GM23338 (cell line): ENCODE results near the gene TLE3. TPM values are rescaled to one million over a fixed set of nuclear protein-coding genes. Genes with fewer than 3 reads are reported as not detected.

Experiments used
- ATAC-seq: fragments of 200-7000 bp; cut with Tn5 transposase; 3 replicates; pipeline ENCODE4 v1.9.1; 2020
- DNase-seq: peaks from one replicate; pipeline ENCODE4 v3.0.0-alpha.2; 2015; ENCODE audit warnings: low spot score
- H2AFZ ChIP-seq: fragments of 200-600 bp; sonication (generic); 2 replicates; pipeline ENCODE4 v1.8.0; 2016; ENCODE audit warnings: antibody characterized with exemption, mild to moderate bottlenecking, moderate library complexity
- H3F3A ChIP-seq: fragments of 200-600 bp; sonication (generic); replicated peaks from 2 replicates; pipeline ENCODE4 v1.8.0; 2017; ENCODE audit warnings: antibody characterized with exemption, mixed run types, low read depth
- H3K27ac ChIP-seq: fragments of 200-600 bp; sonication (generic); 2 replicates; pipeline ENCODE4 v1.6.1; 2016; ENCODE audit warnings: low read depth
- H3K27me3 ChIP-seq: fragments of 200-600 bp; sonication (generic); 2 replicates; pipeline ENCODE4 v1.8.0; 2016; ENCODE audit warnings: mild to moderate bottlenecking, mixed run types, moderate library complexity; ENCODE audit not compliant: insufficient read depth
- H3K36me3 ChIP-seq: fragments of 200-600 bp; sonication (generic); 2 replicates; pipeline ENCODE4 v1.8.0; 2016; ENCODE audit warnings: mild to moderate bottlenecking; ENCODE audit not compliant: insufficient read depth
- H3K4me1 ChIP-seq: fragments of 200-600 bp; sonication (generic); 2 replicates; pipeline ENCODE4 v1.8.0; 2016; ENCODE audit warnings: mild to moderate bottlenecking, moderate library complexity; ENCODE audit not compliant: insufficient read depth
- H3K4me2 ChIP-seq: fragments of 200-600 bp; sonication (generic); 2 replicates; pipeline ENCODE4 v1.7.1; 2017; ENCODE audit warnings: mixed run types
- H3K4me3 ChIP-seq: fragments of 200-600 bp; sonication (generic); 2 replicates; pipeline ENCODE4 v1.6.1; 2016; ENCODE audit warnings: mixed run types
- H3K79me2 ChIP-seq: fragments of 200-600 bp; sonication (generic); replicated peaks from 2 replicates; pipeline ENCODE4 v1.8.0; 2017; ENCODE audit warnings: mild to moderate bottlenecking; ENCODE audit not compliant: insufficient read depth
- H3K9me2 ChIP-seq: fragments of 200-600 bp; sonication (generic); 2 replicates; pipeline ENCODE4 v1.8.0; 2017; ENCODE audit not compliant: insufficient read depth
- H4K20me1 ChIP-seq: fragments of 200-600 bp; sonication (generic); replicated peaks from 2 replicates; pipeline ENCODE4 v1.8.0; 2017; ENCODE audit warnings: mild to moderate bottlenecking; ENCODE audit not compliant: insufficient read depth
- H3K27ac Mint-ChIP-seq: 2 replicates; pipeline ENCODE4 v1.8.0; 2020; ENCODE audit warnings: inconsistent platforms, mild to moderate bottlenecking, moderate library complexity, mixed read lengths
- H3K27me3 Mint-ChIP-seq: 3 replicates; pipeline ENCODE4 v1.8.0; 2022; ENCODE audit warnings: low read depth, mild to moderate bottlenecking, moderate library complexity, mixed read lengths, inconsistent platforms; ENCODE audit not compliant: insufficient read depth, poor library complexity
- H3K36me3 Mint-ChIP-seq: 3 replicates; pipeline ENCODE4 v1.8.0; 2021; ENCODE audit warnings: low read depth, mild to moderate bottlenecking, inconsistent platforms, moderate library complexity, mixed read lengths
- H3K4me1 Mint-ChIP-seq: 3 replicates; pipeline ENCODE4 v1.8.0; 2020; ENCODE audit warnings: mild to moderate bottlenecking, inconsistent platforms, mixed read lengths
- H3K4me3 Mint-ChIP-seq: 3 replicates; pipeline ENCODE4 v1.8.0; 2021; ENCODE audit warnings: moderate library complexity, mild to moderate bottlenecking, inconsistent platforms, mixed read lengths
- H3K9me3 Mint-ChIP-seq: 3 replicates; pipeline ENCODE4 v1.8.0; 2020; ENCODE audit warnings: moderate library complexity, mild to moderate bottlenecking, inconsistent platforms, mixed read lengths
- CREB1 ChIP-seq: fragments of 250-450 bp; sonication (Bioruptor Pico); IDR thresholded peaks from 2 replicates; pipeline ENCODE4 v1.5.0; 2020; ENCODE audit warnings: low read depth, mild to moderate bottlenecking, moderate library complexity
- CTCF ChIP-seq, 2 experiments: fragments of 200-600 bp in 1 of 2; sonication (generic) in 1 of 2; conservative IDR thresholded peaks; 2 replicates each; pipeline versions ENCODE4 v1.5.1 to v1.6.1; 2016 to 2017; ENCODE audit warnings: antibody characterized with exemption in 2 of 2, low read depth in 2 of 2, mild to moderate bottlenecking in 2 of 2, moderate library complexity in 1 of 2
- EZH2 ChIP-seq: fragments of 200-600 bp; sonication (generic); IDR thresholded peaks from one replicate; pipeline ENCODE4 v1.8.0; 2017; ENCODE audit warnings: antibody characterized with exemption, mild to moderate bottlenecking, low read depth; ENCODE audit not compliant: unreplicated experiment
- EZH2phosphoT487 ChIP-seq: fragments of 200-600 bp; sonication (generic); IDR thresholded peaks from one replicate; pipeline ENCODE4 v1.8.1; 2018; ENCODE audit warnings: antibody characterized with exemption; ENCODE audit not compliant: unreplicated experiment
- NANOG ChIP-seq: IDR thresholded peaks from 2 replicates; pipeline ENCODE4 v1.6.1; 2016; ENCODE audit warnings: antibody characterized with exemption, borderline replicate concordance
- POLR2AphosphoS5 ChIP-seq: IDR thresholded peaks from 2 replicates; pipeline ENCODE4 v1.6.1; 2016; ENCODE audit warnings: antibody characterized with exemption, low read depth
- STAT1 ChIP-seq: IDR thresholded peaks from one replicate; pipeline ENCODE4 v1.6.1; 2016; ENCODE audit warnings: antibody characterized with exemption; ENCODE audit not compliant: unreplicated experiment
- ZNF114 ChIP-seq: fragments of 250-450 bp; sonication (Bioruptor Pico); IDR thresholded peaks from 2 replicates; pipeline ENCODE4 v1.5.0; 2020; ENCODE audit warnings: mild to moderate bottlenecking, moderate library complexity
- ZNF331 ChIP-seq: fragments of 250-450 bp; sonication (Bioruptor Pico); IDR thresholded peaks from 2 replicates; pipeline ENCODE4 v1.5.0; 2020; ENCODE audit warnings: low read depth, mild to moderate bottlenecking, moderate library complexity
- ZNF462 ChIP-seq: fragments of 250-450 bp; sonication (Bioruptor Pico); IDR thresholded peaks from 2 replicates; pipeline ENCODE4 v1.5.0; 2020; ENCODE audit warnings: mild to moderate bottlenecking, moderate library complexity
- polyA plus RNA-seq: library from polyadenylated mRNA; unstranded; fragments of >200 nt; fragmentation: Nextera tagmentation; extraction: Ambion mirVana; gene quantifications from 2 replicates; pipeline ENCODE4 v1.2.1, GENCODE V29; 2016
- total RNA-seq: library from RNA; depleted of rRNA; stranded (reverse); fragments of >200 nt; shearing (Covaris generic); gene quantifications from 2 replicates; pipeline ENCODE4 v1.2.3, GENCODE V29; 2014

The TLE3 gene
- total and polyA plus RNA-seq, 2 experiments from 2014 or later, result 10.4 to 79.5 TPM

- Mint-ChIP-seq H3K9me3 (no peaks in the 10 kb centered on the region), H3K4me1 (peaks cover 47% of the 10 kb centered on the region), H3K36me3 (no peaks in the 10 kb centered on the region), H3K4me3 (no peak overlapping the region), H3K27ac (no peak overlapping the region), H3K27me3 (peaks cover 25% of the 10 kb centered on the region)
- DNase-seq (no peak), ATAC-seq (no peak)
- Histone ChIP-seq H3K4me3 (no peak overlapping the region), H3K27me3 (no peaks in the 10 kb centered on the region), H3K36me3 (no peaks in the 10 kb centered on the region), H2AFZ (no peak overlapping the region), H3K27ac (no peak overlapping the region), H3F3A (no peaks in the 10 kb centered on the region), H3K79me2 (no peaks in the 10 kb centered on the region), H3K4me2 (no peak overlapping the region), H4K20me1 (no peaks in the 10 kb centered on the region), H3K9me2 (no peaks in the 10 kb centered on the region), H3K4me1 (peaks cover 17% of the 10 kb centered on the region)
- no peak for TF ChIP-seq EZH2
These were observed 44.8 kb upstream of the TLE3 start for GRCh38 chr15:70142322-70143191.

GRCh38 chr15:70142072-70142321 lies 44.3 kb upstream of the TLE3 start:
- Histone ChIP-seq H3K27me3 (no peaks in the 10 kb centered on the region), H3K27ac (no peak overlapping the region), H3K4me2 (no peak overlapping the region), H3K9me2 (no peaks in the 10 kb centered on the region), H3K36me3 (no peaks in the 10 kb centered on the region), H3K4me1 (peaks cover 14% of the 10 kb centered on the region), H4K20me1 (no peaks in the 10 kb centered on the region), H2AFZ (no peak overlapping the region), H3K79me2 (no peaks in the 10 kb centered on the region), H3F3A (no peaks in the 10 kb centered on the region), H3K4me3 (no peak overlapping the region)
- H3K9me3 Mint-ChIP-seq, result no peaks in the 10 kb centered on the region
- peaks cover 21% of the 10 kb centered on the region for H3K27me3 Mint-ChIP-seq
- H3K27ac Mint-ChIP-seq, result no peak overlapping the region
- DNase-seq (no peak), ATAC-seq (no peak)
- H3K36me3 Mint-ChIP-seq, result no peaks in the 10 kb centered on the region
- peaks cover 44% of the 10 kb centered on the region for H3K4me1 Mint-ChIP-seq
- H3K4me3 Mint-ChIP-seq, result no peak overlapping the region
- no peak for TF ChIP-seq EZH2phosphoT487
- no peak for TF ChIP-seq EZH2
- no peak for TF ChIP-seq POLR2AphosphoS5
- no peak for TF ChIP-seq ZNF331 (CRISPR knock-in tag)
- no peak for TF ChIP-seq STAT1
- TF ChIP-seq NANOG, result no peak
- TF ChIP-seq CREB1 (CRISPR knock-in tag), result no peak
- TF ChIP-seq ZNF114, result no peak
- TF ChIP-seq ZNF462 (CRISPR knock-in tag), result no peak
- TF ChIP-seq CTCF (conservative IDR thresholded peaks at IDR 0.05; ENCODE audit: low read depth in 2 of 2), result no peak
